Neural progenitor cell (in vitro differentiated cells): ENCODE results near the gene ASTN2.

Source experiments
- CTCF ChIP-seq: fragments of 200-600 bp; sonication (generic); IDR thresholded peaks from 2 replicates; pipeline ENCODE4 v1.5.1; 2017; ENCODE audit warnings: antibody characterized with exemption, mild to moderate bottlenecking
- EZH2phosphoT487 ChIP-seq: fragments of 200-600 bp; sonication (generic); IDR thresholded peaks from 2 replicates; pipeline ENCODE4 v1.6.1; 2017; ENCODE audit warnings: antibody characterized with exemption

DNA sequence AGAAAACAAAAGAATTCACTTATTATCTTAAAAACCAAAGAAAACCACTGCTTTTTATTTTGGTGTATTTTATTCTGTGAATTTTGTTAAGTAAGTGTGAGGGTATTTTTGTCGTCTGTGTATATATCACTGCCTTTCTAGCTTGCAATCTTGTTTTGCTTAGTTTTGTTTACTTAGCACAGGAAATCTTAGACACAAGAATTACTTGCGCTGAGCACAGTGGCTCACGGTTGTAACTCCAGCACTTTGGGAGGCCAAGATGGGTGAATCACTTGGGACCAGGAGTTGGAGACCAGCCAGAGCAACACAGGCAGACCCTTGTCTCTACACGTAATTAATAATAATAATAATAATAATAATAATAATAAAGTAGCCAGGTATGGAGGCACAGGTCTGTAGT, 1030.9 kb downstream of the ASTN2 start:
- TF ChIP-seq CTCF (no peak), EZH2phosphoT487 (no peak)
